DMS 273 (cell line): ENCODE results near the gene SPPL2A.

Experiments
- DNase-seq: peaks from one replicate; lab custom pipeline; 2025; ENCODE audit not compliant: unreplicated experiment; lab: John Stamatoyannopoulos, UW

Gene SPPL2A

DNA sequence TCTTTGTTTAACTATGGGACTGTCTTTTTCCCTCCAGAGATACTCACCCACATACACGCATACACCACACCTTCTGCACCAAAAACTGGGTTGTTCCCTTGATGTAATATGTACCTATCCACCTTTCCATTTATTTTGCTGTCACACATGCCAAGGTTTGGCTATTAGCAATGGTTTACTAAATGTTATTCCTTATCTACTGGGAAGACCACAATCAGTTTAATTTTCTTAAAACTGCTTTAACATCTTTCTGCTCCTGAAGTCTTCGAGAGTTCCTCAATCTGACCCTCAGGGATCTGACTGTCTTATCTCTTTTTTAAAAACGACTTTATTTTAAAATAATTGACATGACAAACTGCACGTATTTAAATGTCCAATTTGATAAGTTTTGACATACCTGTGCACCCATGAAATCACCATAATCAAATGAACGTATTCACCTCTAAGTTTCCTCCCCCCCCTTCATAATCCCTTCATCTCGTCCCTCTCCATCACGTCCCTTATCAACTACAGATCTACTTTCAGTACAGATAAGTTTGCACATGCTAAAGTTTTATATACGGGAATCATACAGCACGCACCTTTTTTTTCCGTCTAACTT is 78.1 kb downstream of the SPPL2A start:
- no peak for DNase-seq

DNA sequence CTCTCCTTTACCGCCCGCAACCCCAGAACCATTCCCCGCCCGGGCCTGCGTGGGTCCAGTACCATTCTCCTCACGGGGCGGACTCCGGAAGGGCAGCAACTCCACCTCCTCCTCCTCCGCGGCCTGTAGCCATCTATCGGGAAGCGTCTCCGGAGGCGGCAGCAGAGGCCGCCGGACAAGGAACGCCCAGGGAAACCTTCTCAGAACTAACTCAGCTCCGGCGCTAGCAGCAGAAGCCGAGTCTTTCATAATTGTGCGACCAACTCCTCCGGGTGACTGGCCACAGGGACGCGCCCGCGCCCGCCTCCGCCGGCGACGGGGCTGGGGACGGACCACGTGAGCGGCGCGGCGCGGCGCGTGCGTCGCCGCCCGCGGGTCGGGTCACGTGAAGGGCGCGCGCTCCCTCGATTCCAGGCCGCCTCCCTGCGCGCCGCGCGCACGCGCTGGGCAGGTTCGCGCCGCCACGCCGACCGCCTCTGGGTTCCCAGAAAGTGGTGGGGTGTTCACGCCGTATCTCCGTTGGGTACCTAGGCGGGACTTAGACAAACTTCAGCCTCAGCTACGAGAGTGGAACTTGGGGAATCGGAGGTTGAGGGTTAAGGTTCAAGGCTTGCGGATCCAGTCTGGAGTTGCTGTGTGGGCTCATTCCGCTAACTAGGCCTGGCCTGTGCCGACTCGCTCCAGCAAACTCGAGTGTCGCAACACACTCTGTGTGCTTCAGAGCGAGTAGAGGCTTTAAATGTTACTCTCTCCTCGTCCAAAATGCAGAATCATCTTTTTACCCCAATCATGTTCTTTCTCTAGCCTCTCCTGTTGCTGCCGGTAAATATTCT is 78.8 kb downstream of the SPPL2A start, which contains the start of gene TRPM7:
Gene TRPM7 (minus strand): TSS at position 329 of the 833 bp plus-strand sequence. CDS start 264 bp downstream, at position 65.
- DNase-seq, result peak; percentile 93

DNA sequence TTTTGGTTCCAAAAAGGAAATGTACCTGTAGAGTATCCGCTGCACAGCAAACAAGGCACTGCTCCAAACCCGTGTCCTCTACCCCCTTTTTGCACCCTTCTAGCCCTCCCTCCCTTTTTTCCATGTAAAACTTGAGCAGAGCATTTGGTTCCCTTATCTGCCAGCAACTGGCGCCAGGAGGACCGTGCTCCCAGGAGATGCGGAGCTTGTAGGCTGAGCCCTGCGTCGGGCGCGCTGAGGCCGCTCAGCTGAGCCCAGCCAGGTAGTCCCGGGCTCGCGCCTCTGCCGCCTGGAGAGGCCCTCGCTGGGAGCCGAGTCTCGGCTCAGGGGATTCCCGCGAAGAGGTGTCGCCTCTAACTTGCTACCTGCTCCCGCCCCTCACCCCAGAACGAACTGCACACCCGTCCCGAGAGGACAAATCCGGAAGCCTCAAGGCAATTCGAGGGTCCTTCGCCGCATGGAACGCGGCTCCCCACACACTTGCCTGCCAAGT is 79.5 kb downstream of the SPPL2A start:
- peak; percentile 78 for DNase-seq

DNA sequence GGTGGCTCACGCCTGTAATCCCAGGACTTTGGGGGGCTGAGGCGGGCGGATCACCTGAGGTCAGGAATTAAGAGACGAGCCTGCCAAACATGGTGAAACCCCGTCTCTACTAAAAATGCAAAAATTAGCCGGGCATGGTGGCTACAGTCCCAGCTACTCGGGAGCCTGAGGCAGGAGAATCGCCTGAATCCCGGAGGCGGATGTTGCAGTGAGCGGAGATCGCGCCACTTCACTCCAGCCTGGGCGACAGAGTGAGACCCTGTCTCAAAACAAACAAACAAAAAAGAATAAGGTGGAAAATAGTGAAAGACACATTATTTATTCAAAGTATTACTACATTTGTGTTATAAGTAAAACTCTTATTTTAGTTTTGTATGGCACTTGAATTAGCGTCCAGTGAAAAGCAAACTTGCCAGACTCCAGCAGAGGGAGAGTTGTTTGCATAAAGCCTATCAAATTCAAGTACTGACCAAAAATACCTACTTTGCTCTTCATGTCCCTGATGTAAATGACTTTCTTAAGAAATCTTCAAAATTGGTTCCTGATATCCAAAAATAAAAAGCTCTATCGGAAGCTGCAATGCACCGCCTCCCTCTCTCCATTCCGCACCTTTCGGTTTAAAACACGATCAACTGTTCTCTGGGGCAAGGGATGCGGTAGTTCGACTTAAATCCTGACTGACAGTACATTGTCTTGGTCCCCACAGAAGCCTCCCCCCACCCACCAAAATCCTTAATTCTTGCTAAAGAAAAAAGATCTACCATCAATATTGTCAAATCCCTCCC is 80.1 kb downstream of the SPPL2A start:
- peak; percentile 28 for DNase-seq

DNA sequence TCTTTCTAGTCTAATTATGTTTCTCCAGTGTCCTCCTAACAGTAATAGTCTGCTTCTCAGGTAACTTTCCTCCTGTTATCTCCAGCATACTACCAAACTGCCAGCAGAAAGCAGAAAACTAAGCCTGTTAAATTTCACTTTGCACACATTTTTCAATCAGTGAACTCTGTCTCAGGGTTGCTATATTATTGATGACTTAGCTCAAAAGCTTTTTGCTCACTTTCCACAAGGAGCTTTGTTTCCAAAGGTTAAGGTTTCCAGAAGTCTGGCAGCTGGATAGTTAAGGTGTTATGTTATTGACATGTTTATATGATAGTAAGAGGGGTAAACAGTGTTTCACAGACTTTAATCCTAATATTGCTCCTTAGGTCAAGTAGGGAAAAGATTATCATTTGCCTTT is 84.0 kb downstream of the SPPL2A start:
- no peak for DNase-seq

DNA sequence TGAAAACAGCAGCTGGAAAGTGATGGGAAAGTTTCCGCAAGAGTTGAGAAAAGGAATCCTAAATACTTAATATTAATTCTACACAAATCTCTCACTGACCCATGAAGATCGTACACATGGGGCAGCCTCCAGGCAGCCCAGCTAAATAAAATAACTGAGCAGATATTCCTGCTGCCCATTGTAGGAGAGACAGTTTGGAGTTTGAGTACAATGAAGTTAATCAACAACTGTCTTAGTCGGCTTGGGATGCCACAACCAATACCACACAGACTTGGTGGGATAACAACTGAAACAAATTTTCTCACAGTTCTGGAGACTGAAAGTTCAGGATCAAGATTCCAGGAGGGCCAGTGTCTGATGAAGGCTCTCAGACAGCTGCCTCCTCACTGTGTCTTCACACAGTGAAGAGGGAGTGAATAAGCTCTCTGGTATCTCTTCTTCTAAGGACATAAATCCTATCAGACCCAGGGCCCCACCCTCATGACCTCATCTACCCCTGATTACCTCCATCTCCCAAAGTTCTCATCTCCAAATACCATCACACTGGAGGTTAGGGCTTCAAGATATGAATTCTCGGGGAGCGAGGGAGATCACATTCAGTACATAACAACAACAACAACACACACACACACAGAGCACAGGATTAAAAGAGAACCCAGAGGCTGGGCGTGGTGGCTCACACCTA is 88.6 kb downstream of the SPPL2A start:
- no peak for DNase-seq

DNA sequence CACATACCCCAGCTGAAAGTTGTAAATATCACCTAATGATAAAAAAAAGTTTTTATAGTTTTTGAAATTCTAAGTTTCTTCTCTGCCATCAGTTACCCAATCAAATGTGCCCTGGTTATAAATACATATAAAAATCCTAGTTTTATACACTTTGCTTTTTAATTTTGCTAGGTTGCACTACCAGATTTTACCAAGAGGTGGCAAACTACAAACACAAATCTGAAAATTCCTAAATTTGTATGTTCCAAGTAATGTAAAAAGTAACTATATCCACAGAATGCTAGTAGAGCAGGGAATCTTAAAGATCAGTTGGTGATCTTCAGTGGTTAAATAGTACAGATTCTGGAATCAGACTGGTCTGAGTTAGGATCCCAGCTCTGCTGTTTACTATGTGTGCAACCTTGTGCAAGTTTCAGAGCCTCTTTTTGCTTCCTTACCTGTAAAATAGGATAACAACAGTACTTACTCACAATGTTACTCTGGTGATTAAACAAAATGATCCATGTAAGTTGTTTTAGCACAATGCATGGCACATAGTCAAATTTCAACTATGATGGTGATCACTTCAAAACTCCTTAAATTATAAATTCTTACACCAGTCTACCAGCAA is 89.9 kb downstream of the SPPL2A start:
- peak; percentile 30 for DNase-seq

DNA sequence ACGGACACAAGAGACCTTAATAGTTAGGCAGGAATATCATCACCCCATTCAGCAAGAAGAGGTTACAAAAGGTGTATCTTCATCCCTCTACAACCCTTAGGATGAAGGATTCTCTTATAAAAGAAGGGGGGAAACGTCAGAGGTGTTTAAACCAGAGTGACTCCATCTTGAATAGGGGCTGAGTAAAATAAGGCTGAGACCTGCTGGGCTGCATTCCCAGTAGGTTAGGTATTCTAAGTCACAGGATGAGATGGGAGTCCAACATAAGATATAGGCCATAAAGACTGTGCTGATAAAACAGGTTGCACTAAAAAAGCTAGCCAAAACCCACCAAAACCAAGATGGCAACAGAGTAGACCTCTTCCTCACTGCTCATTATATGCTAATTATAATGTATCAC is 95.4 kb downstream of the SPPL2A start:
- DNase-seq, result no peak

DNA sequence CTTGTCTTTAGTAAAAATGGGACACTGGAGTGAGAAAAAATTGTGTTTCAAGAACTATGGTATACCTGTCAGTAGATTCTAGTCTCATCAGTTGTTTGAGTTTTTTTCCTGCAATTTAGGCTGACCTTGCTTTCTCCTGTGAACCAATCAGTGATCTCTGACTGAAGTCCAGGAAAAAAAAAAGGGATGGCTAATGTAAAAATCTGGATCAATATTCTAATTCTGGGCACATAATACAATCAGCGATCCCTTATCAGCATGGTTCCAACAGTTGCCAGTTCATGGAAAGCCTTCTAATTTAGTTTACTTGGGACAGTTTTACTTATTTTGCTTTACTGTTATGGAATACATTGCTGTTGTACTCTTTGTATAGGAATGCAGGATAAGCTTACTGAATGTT is 95.9 kb downstream of the SPPL2A start:
- no peak for DNase-seq

DNA sequence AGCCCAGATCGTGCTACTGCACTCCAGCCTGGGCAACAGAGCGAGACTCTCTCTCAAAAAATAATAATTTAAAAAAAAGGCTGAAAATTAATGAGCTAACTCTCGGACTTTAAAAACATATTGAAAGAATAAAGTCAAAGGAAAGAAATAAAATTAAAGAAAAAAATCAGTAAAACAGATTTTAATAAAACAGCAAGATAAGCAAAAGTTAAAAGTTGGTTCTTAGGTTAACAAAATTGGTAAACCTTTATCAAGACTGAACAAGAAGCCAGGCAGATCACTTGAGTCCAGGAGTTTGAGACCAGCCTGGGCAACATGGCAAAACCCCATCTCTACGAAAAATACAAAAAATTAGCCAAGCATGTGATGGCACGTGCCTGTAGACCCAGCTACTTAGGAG is 99.6 kb downstream of the SPPL2A start:
- DNase-seq, result no peak

DNA sequence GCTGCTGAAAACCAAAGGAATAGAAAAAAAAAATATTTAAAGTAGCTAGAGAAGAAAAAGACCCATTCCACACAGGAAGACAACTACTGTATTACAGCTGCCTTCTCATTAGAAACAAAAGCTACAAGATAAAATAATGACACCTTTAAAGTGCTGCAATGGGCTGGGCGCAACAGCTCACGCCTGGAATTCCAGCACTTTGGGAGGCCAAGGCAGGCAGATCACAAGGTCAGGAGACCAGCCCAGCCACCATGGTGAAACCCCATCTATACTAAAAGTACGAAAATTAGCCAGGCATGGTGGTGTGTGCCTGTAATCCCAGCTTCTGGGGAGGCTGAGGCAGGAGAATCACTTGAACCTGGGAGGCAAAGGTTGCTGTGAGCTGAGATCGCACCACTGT is 110.0 kb downstream of the SPPL2A start:
- no peak for DNase-seq

DNA sequence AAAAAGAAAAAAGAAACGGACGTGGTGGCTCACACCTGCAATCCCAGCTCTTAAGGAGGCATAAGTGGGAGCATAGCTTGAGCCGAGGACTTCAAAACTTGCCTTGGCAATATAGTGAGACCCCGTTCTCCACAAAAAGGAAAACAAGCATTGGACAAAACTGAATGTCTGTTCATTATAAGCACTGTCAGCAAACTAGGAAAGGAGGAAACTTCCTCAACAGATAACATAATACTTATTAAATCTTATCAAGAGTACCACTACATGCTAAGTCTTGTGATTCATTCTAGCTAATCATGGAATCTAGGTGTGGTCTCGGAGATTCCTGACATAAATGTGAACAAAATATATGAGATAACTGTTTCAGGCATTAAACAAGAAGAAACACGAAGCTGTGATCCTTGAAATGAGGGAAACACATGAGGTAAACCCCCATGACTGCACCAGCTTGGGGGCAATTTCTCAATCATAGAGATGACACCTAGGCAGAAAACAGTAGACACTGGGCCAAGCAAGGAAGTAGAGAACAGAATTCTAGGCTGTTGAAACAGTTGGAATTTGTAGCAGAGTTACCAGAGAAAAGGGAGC is 112.3 kb downstream of the SPPL2A start:
- DNase-seq, result no peak

DNA sequence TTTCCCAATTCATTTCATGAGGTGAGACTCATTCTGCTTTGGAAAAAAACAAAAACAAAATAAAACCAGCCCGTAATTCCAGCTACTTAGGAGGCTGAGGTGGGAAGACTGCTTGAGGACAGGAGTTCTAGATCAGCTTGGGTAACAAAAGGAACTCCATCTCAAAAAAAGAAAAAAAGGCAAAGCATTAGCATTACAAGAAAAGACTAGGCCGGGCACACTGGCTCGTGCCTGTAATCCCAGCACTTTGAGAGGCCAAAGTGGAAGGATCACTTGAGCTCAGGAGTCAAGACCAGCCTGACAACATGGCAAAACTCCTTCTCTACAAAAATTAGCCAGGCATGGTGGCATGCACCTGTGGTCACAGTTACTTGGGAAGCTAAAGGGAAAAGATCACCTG is 112.8 kb downstream of the SPPL2A start:
- DNase-seq, result no peak
